Astrocyte of the spinal cord (primary cell): ENCODE measurements around the gene ADIPOR1.

Experiments used
- DNase-seq: peaks from one replicate; pipeline ENCODE4 v3.0.0; 2011; ENCODE audit warnings: low read depth, low spot score
- H3K4me3 ChIP-seq: 2 replicates; pipeline ENCODE4 v1.5.1; 2011; ENCODE audit warnings: low read depth, mild to moderate bottlenecking, low read length, moderate library complexity
- CTCF ChIP-seq: IDR thresholded peaks from 2 replicates; pipeline ENCODE4 v1.5.1; 2012; ENCODE audit warnings: low read depth, mild to moderate bottlenecking, low read length, inconsistent platforms
- in situ Hi-C: cut with HindIII; loops from 2 replicates; pipeline ENCODE4 v1.10.0; 2017; ENCODE audit warnings: low sequenced_read_pairs

The ADIPOR1 gene

GRCh38 chr1:202968895-202969295, 10.8 kb upstream of the ADIPOR1 start:
- DNase-seq: peak; percentile 53
- no peak overlapping the region for H3K4me3 ChIP-seq
- peak; percentile 82 for TF ChIP-seq CTCF
- in situ Hi-C loops: no loop called here

GRCh38 chr1:202968351-202968750, 10.2 kb upstream of the ADIPOR1 start:
- TF ChIP-seq CTCF: no peak
- no peak overlapping the region for H3K4me3 ChIP-seq
- in situ Hi-C loops: no loop called here
- DNase-seq: no peak

- no peak for TF ChIP-seq CTCF
- peak; percentile 10 for DNase-seq
- in situ Hi-C loops: no loop called here
- peak overlapping the region; percentile 60 for H3K4me3 ChIP-seq
These were observed 9.7 kb upstream of the ADIPOR1 start for GRCh38 chr1:202967684-202968281.

GRCh38 chr1:202966006-202966898, 8.1 kb upstream of the ADIPOR1 start:
- no peak for TF ChIP-seq CTCF
- DNase-seq: peak; percentile 1
- in situ Hi-C loops: no loop called here
- peak overlapping the region; percentile 96 for H3K4me3 ChIP-seq

- in situ Hi-C loops: no loop called here
- TF ChIP-seq CTCF: no peak
These were observed 7.3 kb upstream of the ADIPOR1 start for GRCh38 chr1:202965422-202965821.

GRCh38 chr1:202964791-202965410, 6.8 kb upstream of the ADIPOR1 start:
- in situ Hi-C loops: no loop called here
- no peak overlapping the region for H3K4me3 ChIP-seq
- TF ChIP-seq CTCF: no peak
- peak; percentile 33 for DNase-seq

More at GRCh38 chr1:202965422-202965821, 7.3 kb upstream of the ADIPOR1 start:
- DNase-seq: no peak
- H3K4me3 ChIP-seq: no peak overlapping the region
